BJ (cell line): ENCODE results near the gene KDM3A. TPM values are rescaled to one million over a fixed set of nuclear protein-coding genes. Genes with fewer than 3 reads are reported as not detected.

Experiments used
- CTCF ChIA-PET: fragments of 350-600 bp; formaldehyde crosslinking; extraction: SDS; loops from one replicate; lab custom pipeline; 2021; ENCODE audit warnings: antibody characterized with exemption, inconsistent platforms; lab: Yijun Ruan, JAX
- POLR2A ChIA-PET: fragments of 300-600 bp; sonication (Branson Sonifier 250); formaldehyde crosslinking; extraction: SDS; loops from one replicate; lab custom pipeline; 2021; ENCODE audit warnings: antibody characterized with exemption; lab: Charles Lee
- DNase-seq: peaks from one replicate; pipeline ENCODE4 v3.0.0-alpha.2; 2011; ENCODE audit warnings: low read depth
- H3K27me3 ChIP-seq: 2 replicates; pipeline ENCODE4 v1.6.0; 2011; ENCODE audit warnings: low read length; ENCODE audit not compliant: control insufficient read depth, insufficient read depth
- H3K36me3 ChIP-seq: 2 replicates; pipeline ENCODE4 v1.5.1; 2011; ENCODE audit warnings: low read length; ENCODE audit not compliant: control insufficient read depth, insufficient read depth
- H3K4me3 ChIP-seq: 2 replicates; pipeline ENCODE4 v1.5.1; 2011; ENCODE audit warnings: low read depth, mild to moderate bottlenecking, control low read depth, low read length
- CTCF ChIP-seq: IDR thresholded peaks from 2 replicates; pipeline ENCODE4 v1.5.1; 2011; ENCODE audit warnings: low read depth, mild to moderate bottlenecking, control low read depth, inconsistent platforms, low read length, moderate library complexity; ENCODE audit not compliant: insufficient read depth
- polyA plus RNA-seq: library from polyadenylated mRNA; depleted of rRNA; stranded (reverse); fragments of >200 nt; gene quantifications from 2 replicates; pipeline ENCODE4 v1.2.3, GENCODE V29; 2011

Gene KDM3A
- polyA plus RNA-seq, 1 experiment, result 24.1 TPM

DNA sequence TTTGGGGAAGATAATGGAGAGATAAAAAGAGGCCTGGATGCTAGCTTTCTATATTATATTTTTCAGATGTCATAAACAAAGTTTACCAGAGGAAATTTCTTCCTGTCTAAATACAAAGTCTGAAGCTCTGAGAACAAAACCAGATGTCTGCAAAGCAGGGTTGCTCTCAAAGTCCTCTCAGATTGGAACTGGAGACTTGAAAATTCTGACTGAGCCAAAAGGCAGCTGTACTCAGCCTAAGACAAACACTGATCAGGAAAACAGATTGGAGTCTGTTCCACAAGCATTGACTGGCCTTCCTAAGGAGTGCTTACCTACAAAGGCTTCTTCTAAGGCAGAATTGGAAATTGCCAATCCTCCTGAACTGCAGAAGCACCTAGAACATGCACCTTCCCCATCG, 25.1 kb downstream of the KDM3A start:
- Histone ChIP-seq H3K27me3 (no peaks in the 10 kb centered on the region), H3K4me3 (no peak overlapping the region), H3K36me3 (peaks cover 15% of the 10 kb centered on the region)
- POLR2A ChIA-PET, result no interaction called here
- CTCF ChIA-PET, result interaction anchor here (0.6 to 0.9 kb wide), 3 partner anchors 12 to 262 kb away, joined by 3 read pairs; no protein-coding TSS in a partner anchor
- no peak for DNase-seq
- no peak for TF ChIP-seq CTCF

DNA sequence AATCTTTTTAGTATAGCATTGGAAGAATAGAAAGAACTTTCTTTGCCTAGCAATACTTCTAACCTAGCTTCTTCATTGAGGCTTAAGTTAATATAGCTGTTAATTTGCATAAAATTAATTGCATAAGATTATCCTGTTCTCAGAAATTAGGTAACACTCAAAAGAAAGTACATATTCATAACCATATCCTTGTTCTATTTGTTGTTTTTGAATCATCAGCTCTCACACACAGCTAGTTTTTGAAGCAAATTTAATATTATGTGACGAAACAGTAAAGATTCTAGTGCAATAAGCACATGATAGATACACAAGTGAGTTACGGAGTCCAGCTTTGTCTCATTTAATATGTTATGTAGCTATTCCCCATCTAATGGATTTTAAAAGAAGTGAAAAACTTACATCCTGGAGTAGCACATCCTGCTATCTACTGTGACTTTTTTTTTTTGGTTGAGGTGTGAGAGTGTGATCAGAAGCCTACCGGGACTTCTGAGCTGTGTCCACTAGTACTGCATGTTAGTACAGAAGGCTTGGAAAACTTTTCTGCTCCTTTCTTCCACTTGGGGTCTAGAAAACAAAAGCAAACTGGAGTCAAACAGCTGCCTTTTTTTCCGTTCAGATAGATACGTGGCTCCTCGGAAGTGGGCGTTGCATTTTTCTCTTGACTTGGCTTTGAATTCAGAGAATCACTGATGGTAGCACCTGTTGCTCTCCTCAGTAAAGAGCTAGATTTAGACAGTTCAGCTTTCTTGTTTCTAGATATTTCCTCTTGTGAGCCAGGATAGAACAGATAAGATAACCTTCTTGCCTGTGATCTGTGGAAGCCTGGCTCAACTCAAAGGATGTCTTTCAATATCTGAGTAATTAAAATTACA, 27.2 kb downstream of the KDM3A start:
- no peak overlapping the region for H3K4me3 ChIP-seq
- ChIA-PET CTCF (interaction anchor here (0.6 to 1.6 kb wide), 6 partner anchors 9 to 247 kb away, joined by 3 to 8 read pairs (median 3); partner anchors contain the start of gene KDM3A), POLR2A (no interaction called here)
- TF ChIP-seq CTCF, result no peak
- no peak for DNase-seq
- H3K36me3 ChIP-seq, result peaks cover 13% of the 10 kb centered on the region
- no peaks in the 10 kb centered on the region for H3K27me3 ChIP-seq

DNA sequence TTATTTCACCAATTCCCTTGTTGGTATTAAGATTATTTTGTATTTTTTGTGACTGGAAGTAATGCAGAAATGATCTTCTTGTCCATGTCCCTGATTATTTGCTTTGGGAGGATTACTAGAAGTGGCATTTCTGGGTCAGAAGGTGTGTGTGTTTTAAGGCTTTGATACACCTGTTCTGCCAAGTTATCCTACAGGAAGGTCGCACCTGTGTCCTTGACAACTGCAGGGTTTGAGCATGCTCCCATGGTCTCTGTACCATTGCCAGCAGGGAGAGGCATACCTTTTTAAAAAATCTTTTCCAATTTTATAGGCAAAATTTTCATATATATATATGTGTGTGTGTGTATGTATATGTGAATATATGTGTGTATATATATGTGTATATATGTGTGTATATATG, 29.7 kb downstream of the KDM3A start:
- DNase-seq, result no peak
- Histone ChIP-seq H3K27me3 (no peaks in the 10 kb centered on the region), H3K4me3 (no peak overlapping the region), H3K36me3 (peaks cover 12% of the 10 kb centered on the region)
- POLR2A ChIA-PET, result no interaction called here
- CTCF ChIA-PET, result no interaction called here
- no peak for TF ChIP-seq CTCF

- no peak for TF ChIP-seq CTCF
- no peak for DNase-seq
- CTCF ChIA-PET, result interaction anchor here (1.1 kb wide), 1 partner anchor 11 kb away, joined by 4 read pairs; no protein-coding TSS in a partner anchor
These were observed 30.5 kb downstream of the KDM3A start for GRCh38 chr2:86471637-86472036.

GRCh38 chr2:86476092-86476491, 34.9 kb downstream of the KDM3A start:
- no peak for TF ChIP-seq CTCF
- Histone ChIP-seq H3K27me3 (no peaks in the 10 kb centered on the region), H3K4me3 (no peak overlapping the region), H3K36me3 (peaks cover 23% of the 10 kb centered on the region)
- peak; percentile 11 for DNase-seq
- ChIA-PET POLR2A (interaction anchor here (0.6 kb wide), 1 partner anchor 20 kb away, joined by 11 read pairs; no protein-coding TSS in a partner anchor), CTCF (interaction anchor here (0.7 to 1.3 kb wide), 3 partner anchors 11 to 255 kb away, joined by 3 to 4 read pairs (median 3); no protein-coding TSS in a partner anchor)

More at GRCh38 chr2:86471637-86472036, 30.5 kb downstream of the KDM3A start:
- POLR2A ChIA-PET, result no interaction called here
- H3K27me3 ChIP-seq, result no peaks in the 10 kb centered on the region
- H3K4me3 ChIP-seq, result no peak overlapping the region
- H3K36me3 ChIP-seq, result peaks cover 10% of the 10 kb centered on the region
